ENCODE data around the gene CMPK1. TPM values are rescaled to one million over a fixed set of nuclear protein-coding genes. Genes with fewer than 3 reads are reported as not detected.
"Not testable (repeated sequence)": the region's sequence is repeated elsewhere in the genome, so short reads cannot be mapped to it uniquely, and the experiment has no call there.

CMPK1 gene
- total and polyA plus RNA-seq, 11 donors: 37.0 to 88.7 (median 72.5) TPM

DNA sequence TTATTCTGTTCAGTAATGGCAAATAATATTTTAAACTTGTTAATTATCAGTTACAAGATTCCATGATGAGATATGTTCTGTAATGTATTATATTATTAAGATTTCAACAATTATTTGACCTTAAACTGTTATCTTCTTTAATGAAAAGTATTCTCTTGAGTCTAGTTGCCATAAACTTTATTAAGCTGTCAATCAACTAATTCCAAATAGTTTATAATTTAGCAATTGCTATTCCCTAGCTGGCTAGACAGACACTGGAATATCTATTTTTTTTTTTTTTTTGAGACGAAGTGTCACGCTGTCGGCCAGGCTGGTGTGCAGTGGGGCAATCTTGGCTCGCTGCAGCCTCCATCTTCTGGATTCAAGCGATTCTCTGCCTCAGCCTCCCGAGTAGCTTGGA lies 3.8 kb downstream of the CMPK1 start:
- Histone ChIP-seq H3K9me3 (no peaks in the 10 kb centered on the region), H3K36me3 (peaks cover 0 to 6% (median 0%) of the 10 kb centered on the region in 9 donors), H3K4me3 (no peak overlapping the region), H3K27ac (no peak overlapping the region), H3K27me3 (no peaks in the 10 kb centered on the region), H3K4me1 (peaks cover 3 to 40% (median 26%) of the 10 kb centered on the region in 12 donors)
- no peak for DNase-seq
- TF ChIP-seq, protein P1, sequence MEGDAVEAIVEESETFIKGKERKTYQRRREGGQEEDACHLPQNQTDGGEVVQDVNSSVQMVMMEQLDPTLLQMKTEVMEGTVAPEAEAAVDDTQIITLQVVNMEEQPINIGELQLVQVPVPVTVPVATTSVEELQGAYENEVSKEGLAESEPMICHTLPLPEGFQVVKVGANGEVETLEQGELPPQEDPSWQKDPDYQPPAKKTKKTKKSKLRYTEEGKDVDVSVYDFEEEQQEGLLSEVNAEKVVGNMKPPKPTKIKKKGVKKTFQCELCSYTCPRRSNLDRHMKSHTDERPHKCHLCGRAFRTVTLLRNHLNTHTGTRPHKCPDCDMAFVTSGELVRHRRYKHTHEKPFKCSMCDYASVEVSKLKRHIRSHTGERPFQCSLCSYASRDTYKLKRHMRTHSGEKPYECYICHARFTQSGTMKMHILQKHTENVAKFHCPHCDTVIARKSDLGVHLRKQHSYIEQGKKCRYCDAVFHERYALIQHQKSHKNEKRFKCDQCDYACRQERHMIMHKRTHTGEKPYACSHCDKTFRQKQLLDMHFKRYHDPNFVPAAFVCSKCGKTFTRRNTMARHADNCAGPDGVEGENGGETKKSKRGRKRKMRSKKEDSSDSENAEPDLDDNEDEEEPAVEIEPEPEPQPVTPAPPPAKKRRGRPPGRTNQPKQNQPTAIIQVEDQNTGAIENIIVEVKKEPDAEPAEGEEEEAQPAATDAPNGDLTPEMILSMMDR (IDR thresholded peaks at IDR 0.05): no peak
- TF ChIP-seq POLR2A (IDR thresholded peaks at IDR 0.05): no peak
- ATAC-seq: no peak
- 80 to 98% (median 81%) methylated on average over 6 of the region's 6 CpGs for WGBS, 4 donors
- intact Hi-C loops (cut with DNase I): no loop called here

DNA sequence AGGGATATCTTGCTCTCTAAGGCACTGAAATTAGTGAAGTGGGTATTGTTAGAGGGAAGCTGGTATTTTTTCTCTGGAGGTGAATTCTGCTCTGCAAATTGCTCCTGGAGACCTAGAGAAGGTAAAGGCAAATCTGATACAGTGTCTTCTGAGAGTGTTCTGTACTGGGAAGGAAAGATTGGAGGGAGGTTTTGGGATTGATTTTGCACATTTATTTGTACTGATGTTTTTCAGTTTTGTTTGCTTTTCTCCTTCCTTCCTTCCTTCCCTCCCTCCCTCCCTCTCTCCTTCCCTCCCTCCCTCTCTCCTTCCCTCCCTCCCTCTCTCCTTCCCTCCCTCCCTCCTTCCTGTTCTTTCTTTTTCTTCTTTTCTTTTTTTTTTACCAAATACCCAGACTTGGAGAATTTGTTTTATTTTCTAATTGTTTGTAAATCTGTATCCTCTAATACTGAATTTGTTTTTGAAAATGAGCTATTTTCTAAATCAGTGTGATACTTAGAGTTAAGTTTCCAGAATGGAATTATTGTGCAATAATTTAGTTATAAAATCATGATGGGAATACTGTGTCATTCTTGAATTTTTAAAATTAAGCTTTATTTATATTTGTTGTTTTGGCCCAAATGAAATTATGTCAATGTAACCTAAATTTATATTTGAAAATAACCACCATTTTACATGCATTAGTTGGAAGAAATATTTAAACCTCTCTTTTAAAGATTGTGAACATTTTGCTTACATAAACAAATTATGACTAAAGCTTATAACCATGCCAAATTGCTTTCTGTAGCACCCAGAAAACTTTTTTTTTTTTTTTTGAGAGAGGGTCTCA lies 4.9 kb downstream of the CMPK1 start:
- H3K27me3 ChIP-seq: no peaks in the 10 kb centered on the region
- peak overlapping the region in 1 of 12 donors; percentile 12 for H3K27ac ChIP-seq
- no peak for TF ChIP-seq POLR2A (IDR thresholded peaks at IDR 0.05)
- TF ChIP-seq, protein P1 (IDR thresholded peaks at IDR 0.05): no peak
- no peaks in the 10 kb centered on the region for H3K9me3 ChIP-seq
- intact Hi-C loops (cut with DNase I): no loop called here
- no peak for ATAC-seq
- H3K4me1 ChIP-seq: peaks cover 3 to 32% (median 17%) of the 10 kb centered on the region in 12 donors
- H3K4me3 ChIP-seq: no peak overlapping the region
- no peak for DNase-seq
- H3K36me3 ChIP-seq: peaks cover 0 to 8% (median under 1%) of the 10 kb centered on the region in 9 donors

DNA sequence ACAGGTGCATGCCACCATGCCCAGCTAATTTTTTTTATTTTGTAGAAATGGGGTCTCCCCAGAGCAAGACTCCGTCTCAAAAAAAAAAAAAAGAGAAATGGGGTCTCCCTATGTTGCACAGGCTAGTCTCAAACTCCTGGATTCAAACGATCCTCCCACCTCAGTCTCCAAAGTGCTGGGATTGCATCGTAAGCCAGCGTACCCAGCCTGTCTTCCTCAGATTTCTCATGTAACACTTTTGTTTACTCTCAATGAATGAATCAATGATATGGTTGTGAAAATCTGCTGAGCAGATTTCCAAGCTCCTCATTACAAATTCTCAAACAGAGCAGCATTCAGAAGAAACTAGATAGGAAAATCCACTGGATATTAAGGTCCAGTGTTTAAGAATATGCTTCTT lies 6.6 kb downstream of the CMPK1 start:
- Histone ChIP-seq H3K4me1 (peaks cover 0 to 25% (median 13%) of the 10 kb centered on the region in 12 donors), H3K4me3 (no peak overlapping the region), H3K27ac (no peak overlapping the region), H3K36me3 (peaks cover 0 to 13% (median 3%) of the 10 kb centered on the region in 9 donors), H3K9me3 (no peaks in the 10 kb centered on the region), H3K27me3 (no peaks in the 10 kb centered on the region)
- TF ChIP-seq, protein P1 (IDR thresholded peaks at IDR 0.05): no peak
- no peak for TF ChIP-seq POLR2A (IDR thresholded peaks at IDR 0.05)
- ATAC-seq: no peak
- 65 to 91% (median 84%) methylated on average over 4 of the region's 4 CpGs for WGBS, 4 donors
- DNase-seq: no peak
- intact Hi-C loops (cut with DNase I): loop anchor here in 1 of 10 donors (2.0 kb wide), 1 partner anchor 21 kb away; no protein-coding TSS in a partner anchor

DNA sequence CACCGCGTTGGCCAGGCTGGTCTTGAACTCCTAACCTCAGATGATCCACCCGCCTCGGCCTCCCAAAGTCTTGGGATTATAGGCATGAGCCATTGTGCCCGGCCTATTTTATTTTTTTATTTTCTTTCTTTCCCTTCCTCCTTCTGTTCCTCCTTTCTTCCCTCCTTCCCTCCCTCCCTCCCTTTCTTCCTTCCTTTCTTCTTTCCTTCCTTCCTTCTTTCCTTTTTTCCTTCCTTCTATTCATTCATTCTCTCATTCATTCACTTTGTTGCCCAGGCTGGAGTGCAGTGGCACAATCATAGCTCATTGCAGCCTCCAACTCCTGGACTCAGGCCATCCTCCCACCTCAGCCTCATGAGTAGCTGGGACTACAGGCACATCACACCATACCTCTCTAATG lies 13.4 kb downstream of the CMPK1 start:
- H3K36me3 ChIP-seq: peaks cover 0 to 21% (median 6%) of the 10 kb centered on the region in 9 donors
- H3K4me3 ChIP-seq; ATAC-seq; intact Hi-C loops (cut with DNase I); DNase-seq; H3K27me3 ChIP-seq; H3K4me1 ChIP-seq; H3K9me3 ChIP-seq; H3K27ac ChIP-seq: not testable (repeated sequence)
- WGBS, 4 donors: 95 to 98% (median 96%) methylated on average over 5 of the region's 5 CpGs

Data from heart left ventricle (tissue), 16 donors.